HG02938 (cell line): ENCODE results near the gene NPC1.

ENCODE experiments used
- ATAC-seq: cut with Tn5 transposase; IDR thresholded peaks from one replicate; pipeline ENCODE4 v1.9.1; 2021; ENCODE audit warnings: mild to moderate bottlenecking, moderate library complexity; ENCODE audit not compliant: unreplicated experiment

The NPC1 gene

GRCh38 chr18:23609390-23610023, 23.2 kb upstream of the NPC1 start:
- no peak for ATAC-seq

GRCh38 chr18:23608211-23608610, 21.9 kb upstream of the NPC1 start:
- ATAC-seq: no peak

- no peak for ATAC-seq
These were observed 19.6 kb upstream of the NPC1 start for GRCh38 chr18:23605941-23606340.

GRCh38 chr18:23599809-23600208, 13.5 kb upstream of the NPC1 start:
- no peak for ATAC-seq

- no peak for ATAC-seq
These were observed 9.9 kb upstream of the NPC1 start for GRCh38 chr18:23596183-23596582.

GRCh38 chr18:23595591-23595990, 9.3 kb upstream of the NPC1 start:
- no peak for ATAC-seq

GRCh38 chr18:23593720-23594119, 7.4 kb upstream of the NPC1 start:
- ATAC-seq: no peak

- no peak for ATAC-seq
These were observed 6.6 kb upstream of the NPC1 start for GRCh38 chr18:23592911-23593310.

GRCh38 chr18:23591011-23591410, 4.7 kb upstream of the NPC1 start:
- ATAC-seq: no peak

GRCh38 chr18:23588836-23589560, 2.7 kb upstream of the NPC1 start:
- ATAC-seq: no peak

- no peak for ATAC-seq
These were observed 925 bp upstream of the NPC1 start for GRCh38 chr18:23587220-23587642.

GRCh38 chr18:23585897-23586248, 433 bp downstream of the NPC1 start:
- ATAC-seq: peak; percentile 29

GRCh38 chr18:23585007-23585871, 1.1 kb downstream of the NPC1 start:
- no peak for ATAC-seq

- no peak for ATAC-seq
These were observed 2.0 kb downstream of the NPC1 start for GRCh38 chr18:23584019-23584983.

GRCh38 chr18:23583071-23583865, 3.0 kb downstream of the NPC1 start:
- ATAC-seq: no peak

GRCh38 chr18:23580677-23581367, 5.5 kb downstream of the NPC1 start:
- no peak for ATAC-seq

- no peak for ATAC-seq
These were observed 7.2 kb downstream of the NPC1 start for GRCh38 chr18:23578891-23579653.

GRCh38 chr18:23578067-23578701, 8.1 kb downstream of the NPC1 start:
- ATAC-seq: no peak
